Measurements from ENCODE around the gene MSMB. TPM values are rescaled to one million over a fixed set of nuclear protein-coding genes. Genes with fewer than 3 reads are reported as not detected.

Gene MSMB
- polyA plus RNA-seq, 1 of the 3 experiments (the other 2 are of a cell fraction), result not detected

- TF ChIP-seq ZBTB33 (IDR thresholded peaks at IDR 0.05; ENCODE audit: borderline replicate concordance, low read depth), result 0 out of 2 replicates have a peak, but pooled peaks have one; percentile 12
- TF ChIP-seq USF1 (IDR thresholded peaks at IDR 0.05; ENCODE audit: borderline replicate concordance, low read depth), result 0 out of 2 replicates have a peak, but pooled peaks have one; percentile 21
- TF ChIP-seq RAD21 (IDR thresholded peaks at IDR 0.05; ENCODE audit: low read length), result 0 out of 2 replicates have a peak, but pooled peaks have one; percentile 24
- no peak for TF ChIP-seq TEAD4 (IDR thresholded peaks at IDR 0.05; ENCODE audit: borderline replicate concordance, insufficient read depth)
- TF ChIP-seq CHD2 (IDR thresholded peaks at IDR 0.05; ENCODE audit: low read length, partially characterized antibody), result peak; percentile 13
- no peak for TF ChIP-seq REST (IDR thresholded peaks at IDR 0.05; ENCODE audit: low read depth, low read length)
- TF ChIP-seq RXRA (IDR thresholded peaks at IDR 0.05; ENCODE audit: borderline replicate concordance, low read depth), result peak; percentile 33; the same call in 1 of the 2 replicates
Measured at GRCh38 chr10:46022978-46023702, 22.9 kb downstream of the MSMB start (continued).

- Histone ChIP-seq H3K9me2 (no peaks in the 10 kb centered on the region), H2AFZ (ENCODE audit: low read depth) (no peak overlapping the region), H3K9me3 (no peaks in the 10 kb centered on the region), H3K27ac (ENCODE audit: low read depth in 2 of 2, low read length in 1 of 2) (no peak overlapping the region), H3K4me2 (no peak overlapping the region), H3K27me3 (ENCODE audit: insufficient read depth) (no peaks in the 10 kb centered on the region), H3K9ac (no peak overlapping the region), H3K36me3 (replicated peaks in 1 of 2; ENCODE audit: control insufficient read depth in 1 of 2, insufficient read depth in 2 of 2, low read length in 1 of 2) (peaks cover 12 to 17% of the 10 kb centered on the region in 2 experiments), H3K79me2 (ENCODE audit: insufficient read depth) (peaks cover 95% of the 10 kb centered on the region), H4K20me1 (ENCODE audit: insufficient read depth) (peaks cover 30% of the 10 kb centered on the region), H3K4me1 (ENCODE audit: control insufficient read depth in 1 of 2, insufficient read depth in 2 of 2, low read depth in 1 of 2, low read length in 1 of 2) (peaks cover 8 to 22% of the 10 kb centered on the region in 2 experiments), H3F3A (replicated peaks; ENCODE audit: insufficient read depth) (peaks cover 14% of the 10 kb centered on the region), H3K4me3 (ENCODE audit: low read depth in 2 of 2, low read length in 1 of 2) (no peak overlapping the region)
- ChIA-PET CTCF (no interaction called here), POLR2A (no interaction called here)
- no peak for DNase-seq
- WGBS (ENCODE audit: low lambda C conversion rate), result 89% methylated on average over 3 of the region's 3 CpGs
- TF ChIP-seq RAD21 (IDR thresholded peaks at IDR 0.05; ENCODE audit: low read length) (no peak), ZBTB33 (IDR thresholded peaks at IDR 0.05; ENCODE audit: borderline replicate concordance, low read depth) (no peak), ELF1 (IDR thresholded peaks at IDR 0.05) (no peak), CHD2 (IDR thresholded peaks at IDR 0.05; ENCODE audit: low read length, partially characterized antibody) (no peak), RFX5 (IDR thresholded peaks at IDR 0.05; ENCODE audit: low read length) (no peak), MEF2A (IDR thresholded peaks at IDR 0.05; ENCODE audit: borderline replicate concordance, low read depth) (no peak), YY1 (IDR thresholded peaks at IDR 0.05; ENCODE audit: low read depth) (no peak), IRF3 (IDR thresholded peaks at IDR 0.05; ENCODE audit: low read depth, low read length) (no peak), SIN3A (IDR thresholded peaks at IDR 0.05; ENCODE audit: borderline replicate concordance, low read depth, low read length) (no peak), FOXJ3 (CRISPR knock-in tag; IDR thresholded peaks at IDR 0.05) (no peak), USF2 (IDR thresholded peaks at IDR 0.05; ENCODE audit: borderline replicate concordance, low read depth, low read length) (no peak), RXRA (IDR thresholded peaks at IDR 0.05; ENCODE audit: borderline replicate concordance, low read depth) (no peak), MXI1 (IDR thresholded peaks at IDR 0.05; ENCODE audit: low read depth, low read length) (no peak), FOXM1 (IDR thresholded peaks at IDR 0.05; ENCODE audit: low read depth) (no peak)
Measured at GRCh38 chr10:46020344-46020657, 25.8 kb downstream of the MSMB start.
